ENCODE measurements around the gene KCNJ15. TPM values are rescaled to one million over a fixed set of nuclear protein-coding genes. Genes with fewer than 3 reads are reported as not detected.

The KCNJ15 gene
- total RNA-seq, 1 experiment from 2014 or later, result not detected

GRCh38 chr21:38349111-38349746, 92.4 kb downstream of the KCNJ15 start:
- no TSS peak for BruUV-seq (replicated peaks)
- intact Hi-C loops (cut with micrococcal nuclease; ENCODE audit: unreplicated experiment), result no loop called here
- Mint-ChIP-seq H3K4me3 (ENCODE audit: unreplicated experiment) (no peak overlapping the region), H3K27ac (ENCODE audit: unreplicated experiment) (no peak overlapping the region), H3K36me3 (ENCODE audit: insufficient read depth, unreplicated experiment) (no peaks in the 10 kb centered on the region), H3K9me3 (ENCODE audit: unreplicated experiment) (no peaks in the 10 kb centered on the region), H3K27me3 (ENCODE audit: insufficient read depth, unreplicated experiment) (peaks cover 11% of the 10 kb centered on the region), H3K4me1 (ENCODE audit: low read depth, unreplicated experiment) (no peaks in the 10 kb centered on the region)
- ChIA-PET POLR2A (no interaction called here), CTCF (interaction anchor here (1.0 kb wide), 1 partner anchor 179 kb away, joined by 4 read pairs; no protein-coding TSS in a partner anchor)
- H3K9me3 ChIP-seq, result no peaks in the 10 kb centered on the region
- no peak overlapping the region for H3K4me3 ChIP-seq (ENCODE audit: low read depth, low read length)
- H3K27me3 ChIP-seq (replicated peaks; ENCODE audit: control insufficient read depth, insufficient read depth, low read length), result no peaks in the 10 kb centered on the region
- no peaks in the 10 kb centered on the region for H3K4me1 ChIP-seq
- no peak for DNase-seq
- TF ChIP-seq, protein P1, sequence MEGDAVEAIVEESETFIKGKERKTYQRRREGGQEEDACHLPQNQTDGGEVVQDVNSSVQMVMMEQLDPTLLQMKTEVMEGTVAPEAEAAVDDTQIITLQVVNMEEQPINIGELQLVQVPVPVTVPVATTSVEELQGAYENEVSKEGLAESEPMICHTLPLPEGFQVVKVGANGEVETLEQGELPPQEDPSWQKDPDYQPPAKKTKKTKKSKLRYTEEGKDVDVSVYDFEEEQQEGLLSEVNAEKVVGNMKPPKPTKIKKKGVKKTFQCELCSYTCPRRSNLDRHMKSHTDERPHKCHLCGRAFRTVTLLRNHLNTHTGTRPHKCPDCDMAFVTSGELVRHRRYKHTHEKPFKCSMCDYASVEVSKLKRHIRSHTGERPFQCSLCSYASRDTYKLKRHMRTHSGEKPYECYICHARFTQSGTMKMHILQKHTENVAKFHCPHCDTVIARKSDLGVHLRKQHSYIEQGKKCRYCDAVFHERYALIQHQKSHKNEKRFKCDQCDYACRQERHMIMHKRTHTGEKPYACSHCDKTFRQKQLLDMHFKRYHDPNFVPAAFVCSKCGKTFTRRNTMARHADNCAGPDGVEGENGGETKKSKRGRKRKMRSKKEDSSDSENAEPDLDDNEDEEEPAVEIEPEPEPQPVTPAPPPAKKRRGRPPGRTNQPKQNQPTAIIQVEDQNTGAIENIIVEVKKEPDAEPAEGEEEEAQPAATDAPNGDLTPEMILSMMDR (IDR thresholded peaks at IDR 0.05; ENCODE audit: insufficient read depth in 1 of 2, low read depth in 1 of 2, low read length in 1 of 2, severe bottlenecking in 1 of 2, unreplicated experiment in 1 of 2), result no peak
- H3K36me3 ChIP-seq (ENCODE audit: control insufficient read depth, insufficient read depth, low read length), result no peaks in the 10 kb centered on the region

GRCh38 chr21:38349977-38350376, 93.2 kb downstream of the KCNJ15 start:
- Mint-ChIP-seq H3K4me1 (ENCODE audit: low read depth, unreplicated experiment) (no peaks in the 10 kb centered on the region), H3K4me3 (ENCODE audit: unreplicated experiment) (no peak overlapping the region), H3K27ac (ENCODE audit: unreplicated experiment) (no peak overlapping the region), H3K36me3 (ENCODE audit: insufficient read depth, unreplicated experiment) (no peaks in the 10 kb centered on the region), H3K27me3 (ENCODE audit: insufficient read depth, unreplicated experiment) (peaks cover 15% of the 10 kb centered on the region), H3K9me3 (ENCODE audit: unreplicated experiment) (no peaks in the 10 kb centered on the region)
- H3K4me1 ChIP-seq, result no peaks in the 10 kb centered on the region
- BruUV-seq (replicated peaks), result no TSS peak
- H3K4me3 ChIP-seq (ENCODE audit: low read depth, low read length), result no peak overlapping the region
- no peaks in the 10 kb centered on the region for H3K27me3 ChIP-seq (replicated peaks; ENCODE audit: control insufficient read depth, insufficient read depth, low read length)
- POLR2A ChIA-PET, result no interaction called here
- intact Hi-C loops (cut with micrococcal nuclease; ENCODE audit: unreplicated experiment), result no loop called here
- CTCF ChIA-PET, result no interaction called here
- no peaks in the 10 kb centered on the region for H3K9me3 ChIP-seq
- TF ChIP-seq, protein P1 (IDR thresholded peaks at IDR 0.05; ENCODE audit: insufficient read depth in 1 of 2, low read depth in 1 of 2, low read length in 1 of 2, severe bottlenecking in 1 of 2, unreplicated experiment in 1 of 2), result no peak
- no peak for DNase-seq
- H3K36me3 ChIP-seq (ENCODE audit: control insufficient read depth, insufficient read depth, low read length), result no peaks in the 10 kb centered on the region

GRCh38 chr21:38350684-38351083, 93.9 kb downstream of the KCNJ15 start:
- POLR2A ChIA-PET, result no interaction called here
- no peaks in the 10 kb centered on the region for H3K36me3 Mint-ChIP-seq (ENCODE audit: insufficient read depth, unreplicated experiment)

More at GRCh38 chr21:38350684-38351083, 93.9 kb downstream of the KCNJ15 start:
- no peak overlapping the region for H3K4me3 ChIP-seq (ENCODE audit: low read depth, low read length)
- H3K4me1 Mint-ChIP-seq (ENCODE audit: low read depth, unreplicated experiment), result no peaks in the 10 kb centered on the region
- TF ChIP-seq, protein P1 (IDR thresholded peaks at IDR 0.05; ENCODE audit: insufficient read depth in 1 of 2, low read depth in 1 of 2, low read length in 1 of 2, severe bottlenecking in 1 of 2, unreplicated experiment in 1 of 2), result no peak
- H3K4me1 ChIP-seq, result no peaks in the 10 kb centered on the region
- H3K4me3 Mint-ChIP-seq (ENCODE audit: unreplicated experiment), result no peak overlapping the region
- no peaks in the 10 kb centered on the region for H3K36me3 ChIP-seq (ENCODE audit: control insufficient read depth, insufficient read depth, low read length)
- DNase-seq, result no peak
- H3K9me3 ChIP-seq, result no peaks in the 10 kb centered on the region
- no peaks in the 10 kb centered on the region for H3K9me3 Mint-ChIP-seq (ENCODE audit: unreplicated experiment)
- H3K27ac Mint-ChIP-seq (ENCODE audit: unreplicated experiment), result no peak overlapping the region
- CTCF ChIA-PET, result no interaction called here
- BruUV-seq (replicated peaks), result no TSS peak
- H3K27me3 Mint-ChIP-seq (ENCODE audit: insufficient read depth, unreplicated experiment), result peaks cover 15% of the 10 kb centered on the region
- no peaks in the 10 kb centered on the region for H3K27me3 ChIP-seq (replicated peaks; ENCODE audit: control insufficient read depth, insufficient read depth, low read length)
- intact Hi-C loops (cut with micrococcal nuclease; ENCODE audit: unreplicated experiment), result no loop called here
